ENCODE measurements around the gene KCNG2.

GRCh38 chr18:79902640-79903039 lies 104.9 kb downstream of the KCNG2 start:
- TF ChIP-seq RFX5 (IDR thresholded peaks at IDR 0.05; ENCODE audit: low read length) (no peak), JUND (IDR thresholded peaks at IDR 0.05) (no peak), EZH2phosphoT487 (IDR thresholded peaks at IDR 0.05; ENCODE audit: borderline replicate concordance, low read depth) (no peak), TEAD4 (IDR thresholded peaks at IDR 0.05; ENCODE audit: borderline replicate concordance, insufficient read depth) (no peak), CTCF (IDR thresholded peaks at IDR 0.05) (no peak)

Measured in SK-N-SH (cell line).